ENCODE results near the gene CRYBB2. TPM values are rescaled to one million over a fixed set of nuclear protein-coding genes. Genes with fewer than 3 reads are reported as not detected.

The CRYBB2 gene
- total and polyA plus RNA-seq, 8 donors: 0.53 to 0.92 TPM; not detected in 6

- intact Hi-C loops (cut with DNase I; ENCODE audit: low total_unique reads): no loop called here
- TF ChIP-seq POLR2AphosphoS5 (IDR thresholded peaks at IDR 0.05) (no peak), POLR2A (IDR thresholded peaks at IDR 0.05) (no peak), EP300 (IDR thresholded peaks at IDR 0.05) (no peak), CTCF (IDR thresholded peaks at IDR 0.05) (no peak)
- no peaks in the 10 kb centered on the region for H3K9me3 ChIP-seq
Measured at GRCh38 chr22:25187469-25187868, 32.0 kb upstream of the CRYBB2 start.

DNA sequence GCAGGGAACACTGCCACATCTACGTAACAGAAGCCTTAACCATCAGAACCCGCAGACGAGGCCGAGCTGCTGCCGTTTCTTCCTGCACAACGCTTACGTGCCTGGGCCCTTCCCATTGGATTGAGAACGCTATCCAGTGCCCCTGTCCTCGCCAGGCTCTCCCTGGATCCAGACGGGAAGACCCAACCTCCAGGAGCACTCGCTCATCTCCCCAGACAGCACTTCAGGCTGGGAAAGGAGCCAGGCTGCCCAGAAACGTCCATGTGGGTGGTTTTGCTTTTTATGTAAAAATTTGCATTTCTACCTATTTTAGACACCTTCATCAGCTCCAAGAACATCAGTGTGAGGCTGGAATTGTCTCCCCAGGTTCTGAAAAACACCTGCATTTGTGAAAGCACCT lies 27.0 kb upstream of the CRYBB2 start:
- no peak for DNase-seq
- 84 to 91% (median 89%) methylated on average over 12 of the region's 12 CpGs for WGBS, 5 donors
- H3K27me3 ChIP-seq: no peaks in the 10 kb centered on the region
- no peak overlapping the region for H3K4me3 ChIP-seq
- no peak for TF ChIP-seq POLR2A (IDR thresholded peaks at IDR 0.05)
- no peak for TF ChIP-seq EP300 (IDR thresholded peaks at IDR 0.05)
- TF ChIP-seq CTCF (IDR thresholded peaks at IDR 0.05): no peak
- TF ChIP-seq POLR2AphosphoS5 (IDR thresholded peaks at IDR 0.05): no peak
- intact Hi-C loops (cut with DNase I; ENCODE audit: low total_unique reads): no loop called here
- H3K27ac ChIP-seq: no peak overlapping the region
- peaks cover 25 to 95% (median 93%) of the 10 kb centered on the region in 4 donors for H3K36me3 ChIP-seq
- no peaks in the 10 kb centered on the region for H3K4me1 ChIP-seq
- no peaks in the 10 kb centered on the region for H3K9me3 ChIP-seq

More at GRCh38 chr22:25187469-25187868, 32.0 kb upstream of the CRYBB2 start:
- whole genome bisulfite sequencing, 5 donors: 86 to 94% (median 87%) methylated on average over 6 of the region's 6 CpGs
- Histone ChIP-seq H3K4me1 (no peaks in the 10 kb centered on the region), H3K27me3 (no peaks in the 10 kb centered on the region), H3K36me3 (peaks cover 50 to 94% (median 91%) of the 10 kb centered on the region in 4 donors), H3K27ac (no peak overlapping the region), H3K4me3 (no peak overlapping the region)
- DNase-seq: no peak

DNA sequence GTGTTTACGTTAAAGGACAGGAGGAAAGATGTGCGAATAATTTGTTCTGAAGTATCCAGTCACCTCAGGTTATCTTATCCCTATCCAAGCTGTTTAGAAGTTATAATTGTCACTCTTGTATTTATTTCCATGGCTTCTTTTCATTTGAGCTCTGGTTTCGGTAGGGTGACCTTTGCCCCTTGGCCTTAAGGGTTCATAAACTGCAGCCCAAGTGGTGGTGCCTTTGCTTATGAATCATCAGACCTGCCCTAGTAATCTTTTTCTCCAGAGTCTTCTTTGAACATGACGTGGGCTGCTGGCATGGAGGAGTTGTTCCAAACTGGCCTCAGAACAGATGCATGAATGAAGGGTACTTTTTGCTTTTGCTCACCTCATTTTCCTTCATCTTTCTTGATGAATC lies 26.3 kb upstream of the CRYBB2 start:
- H3K4me3 ChIP-seq: no peak overlapping the region
- H3K27ac ChIP-seq: no peak overlapping the region
- peaks cover 25 to 97% (median 95%) of the 10 kb centered on the region in 4 donors for H3K36me3 ChIP-seq
- H3K9me3 ChIP-seq: no peaks in the 10 kb centered on the region
- WGBS, 5 donors: 65 to 78% (median 70%) methylated on average over 4 of the region's 4 CpGs
- TF ChIP-seq POLR2A (IDR thresholded peaks at IDR 0.05) (no peak), CTCF (IDR thresholded peaks at IDR 0.05) (no peak), POLR2AphosphoS5 (IDR thresholded peaks at IDR 0.05) (no peak), EP300 (IDR thresholded peaks at IDR 0.05) (no peak)
- no peaks in the 10 kb centered on the region for H3K27me3 ChIP-seq
- no peaks in the 10 kb centered on the region for H3K4me1 ChIP-seq
- no peak for DNase-seq
- intact Hi-C loops (cut with DNase I; ENCODE audit: low total_unique reads): no loop called here

DNA sequence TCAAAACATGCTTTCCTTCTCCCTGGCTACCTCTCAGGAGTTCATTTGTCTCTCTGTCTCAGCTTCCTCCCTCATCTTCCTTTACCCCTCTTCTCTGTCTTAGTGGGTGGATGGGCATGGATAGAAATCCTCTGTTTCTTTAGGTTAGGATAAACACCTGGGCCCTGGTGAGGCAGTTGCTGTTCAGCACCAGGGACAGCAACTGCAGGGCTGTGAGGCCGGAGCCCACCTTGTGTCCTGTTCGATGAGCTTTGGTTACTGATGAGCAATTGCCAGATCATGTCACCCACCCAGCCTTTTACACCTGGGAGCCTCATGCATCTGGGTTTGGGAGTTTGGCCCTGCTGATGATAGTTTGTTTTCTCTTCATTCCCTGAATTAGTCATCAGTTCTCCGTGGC lies 25.9 kb upstream of the CRYBB2 start:
- WGBS, 5 donors: 59 to 84% (median 72%) methylated on average over 3 of the region's 3 CpGs
- peak in 1 of 2 donors; percentile 16 for DNase-seq

More for the DNA sequence above, 25.9 kb upstream of the CRYBB2 start:
- intact Hi-C loops (cut with DNase I; ENCODE audit: low total_unique reads): no loop called here
- Histone ChIP-seq H3K4me1 (no peaks in the 10 kb centered on the region), H3K27me3 (no peaks in the 10 kb centered on the region), H3K27ac (no peak overlapping the region), H3K4me3 (no peak overlapping the region), H3K9me3 (no peaks in the 10 kb centered on the region), H3K36me3 (peaks cover 25 to 100% (median 95%) of the 10 kb centered on the region in 4 donors)
- TF ChIP-seq POLR2A (IDR thresholded peaks at IDR 0.05) (no peak), CTCF (IDR thresholded peaks at IDR 0.05) (no peak), EP300 (IDR thresholded peaks at IDR 0.05) (no peak), POLR2AphosphoS5 (IDR thresholded peaks at IDR 0.05) (no peak)
